ENCODE results near the gene SOBP. TPM values are rescaled to one million over a fixed set of nuclear protein-coding genes. Genes with fewer than 3 reads are reported as not detected.

Gene SOBP
- total and polyA plus RNA-seq, 7 donors = 5.7 to 27.6 (median 19.5) TPM

DNA sequence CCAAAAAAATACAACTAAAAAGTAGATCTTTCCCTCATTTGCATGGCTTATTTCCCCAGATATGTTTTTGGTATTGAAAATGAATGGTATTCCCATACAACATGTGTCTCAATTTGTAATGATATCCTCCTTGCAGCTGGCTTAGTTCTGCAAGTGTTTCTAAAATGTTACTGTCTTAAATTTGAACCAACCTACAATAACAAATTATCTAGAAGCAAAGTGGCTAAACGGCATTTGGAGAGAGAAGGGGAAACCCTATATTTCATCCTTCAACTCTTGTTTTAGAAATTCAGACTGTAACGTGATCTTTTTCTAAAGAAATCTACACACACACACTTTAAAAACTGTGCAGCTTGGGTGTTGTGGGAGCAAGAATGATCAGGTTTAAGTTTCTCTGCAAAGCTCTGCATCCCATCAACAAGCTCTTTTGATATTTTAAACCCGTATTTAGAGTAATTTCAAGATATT lies 153.0 kb downstream of the SOBP start:
- intact Hi-C loops (cut with DNase I) = no loop called here
- Histone ChIP-seq H3K9me3 (no peaks in the 10 kb centered on the region), H3K27me3 (ENCODE audit: insufficient read depth in 3 of 3, low read length in 2 of 3) (no peaks in the 10 kb centered on the region), H3K27ac (no peak overlapping the region), H3K4me3 (no peak overlapping the region), H3K4me1 (peaks cover 49% of the 10 kb centered on the region), H3K36me3 (ENCODE audit: insufficient read depth in 1 of 2, low read depth in 1 of 2) (no peaks in the 10 kb centered on the region)
- 39 to 66% (median 46%) methylated on average over 3 of the region's 3 CpGs for WGBS, 3 donors
- TF ChIP-seq CTCF (IDR thresholded peaks at IDR 0.05) = no peak
- ATAC-seq (no peak), DNase-seq (no peak)

GRCh38 chr6:107644513-107644912 lies 154.6 kb downstream of the SOBP start:
- intact Hi-C loops (cut with DNase I) = no loop called here
- Histone ChIP-seq H3K9me3 (no peaks in the 10 kb centered on the region), H3K36me3 (ENCODE audit: insufficient read depth in 1 of 2, low read depth in 1 of 2) (no peaks in the 10 kb centered on the region), H3K4me3 (no peak overlapping the region), H3K27ac (peak overlapping the region; percentile 42), H3K4me1 (peaks cover 56% of the 10 kb centered on the region), H3K27me3 (ENCODE audit: insufficient read depth in 3 of 3, low read length in 2 of 3) (no peaks in the 10 kb centered on the region)
- WGBS, 3 donors = 69 to 93% (median 86%) methylated on average over 1 of the region's 1 CpG
- TF ChIP-seq CTCF (IDR thresholded peaks at IDR 0.05) = no peak
- ATAC-seq (no peak), DNase-seq (no peak)

DNA sequence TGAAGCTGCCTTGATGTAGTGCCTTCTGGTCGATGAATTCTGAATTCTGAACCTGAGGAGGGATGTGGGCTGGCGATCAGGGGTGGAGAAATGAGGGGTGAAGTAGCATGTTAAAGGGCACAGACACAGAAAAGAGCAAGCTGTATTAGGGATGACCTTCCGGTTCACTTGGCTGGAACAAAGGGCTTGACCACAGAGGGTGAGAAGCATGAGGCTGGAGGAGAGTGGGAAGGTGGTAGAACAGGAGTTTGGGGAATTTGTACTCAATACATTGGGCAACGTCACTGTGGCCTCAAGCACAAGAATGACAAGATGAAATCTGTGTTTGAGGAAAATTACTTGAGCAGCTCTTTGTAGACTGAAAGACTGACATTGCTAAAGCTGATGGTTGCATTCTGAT lies 155.8 kb downstream of the SOBP start:
- H3K4me3 ChIP-seq = no peak overlapping the region
- peaks cover 56% of the 10 kb centered on the region for H3K4me1 ChIP-seq
- intact Hi-C loops (cut with DNase I) = no loop called here
- no peaks in the 10 kb centered on the region for H3K27me3 ChIP-seq (ENCODE audit: insufficient read depth in 3 of 3, low read length in 2 of 3)
- DNase-seq (no peak), ATAC-seq (no peak)
- H3K36me3 ChIP-seq (ENCODE audit: insufficient read depth in 1 of 2, low read depth in 1 of 2) = no peaks in the 10 kb centered on the region
- 77 to 83% (median 82%) methylated on average over 4 of the region's 4 CpGs for WGBS, 3 donors
- no peak for TF ChIP-seq CTCF (IDR thresholded peaks at IDR 0.05)
- no peaks in the 10 kb centered on the region for H3K9me3 ChIP-seq
- peak overlapping the region; percentile 71 for H3K27ac ChIP-seq

- intact Hi-C loops (cut with DNase I) = no loop called here
Measured at GRCh38 chr6:107646176-107646575, 156.3 kb downstream of the SOBP start.

More at GRCh38 chr6:107646176-107646575, 156.3 kb downstream of the SOBP start:
- DNase-seq (peak; percentile 71 to 80), ATAC-seq (peak in 3 of 4 donors; percentile 16 to 55 (median 53))
- no peaks in the 10 kb centered on the region for H3K27me3 ChIP-seq (ENCODE audit: insufficient read depth in 3 of 3, low read length in 2 of 3)
- H3K9me3 ChIP-seq = no peaks in the 10 kb centered on the region
- peak overlapping the region; percentile 71 for H3K27ac ChIP-seq
- H3K36me3 ChIP-seq (ENCODE audit: insufficient read depth in 1 of 2, low read depth in 1 of 2) = no peaks in the 10 kb centered on the region
- H3K4me3 ChIP-seq = no peak overlapping the region
- WGBS, 3 donors = 53 to 63% (median 61%) methylated on average over 9 of the region's 9 CpGs
- no peak for TF ChIP-seq CTCF (IDR thresholded peaks at IDR 0.05)
- H3K4me1 ChIP-seq = peaks cover 55% of the 10 kb centered on the region
